Neuronal stem cell (in vitro differentiated cells): ENCODE results near the gene MAFB.

Experiments
- DNase-seq: peaks from one replicate; pipeline ENCODE4 v3.0.0-alpha.2; 2013; ENCODE audit warnings: low spot score
- H2AFZ ChIP-seq: one replicate; pipeline ENCODE4 v1.6.1; 2013; ENCODE audit warnings: mild to moderate bottlenecking, low read length, inconsistent platforms
- H2AK5ac ChIP-seq: 2 replicates; pipeline ENCODE4 v1.6.1; 2013; ENCODE audit warnings: low read depth, mild to moderate bottlenecking, inconsistent platforms, low read length, moderate library complexity, mixed read lengths
- H2BK120ac ChIP-seq: 2 replicates; pipeline ENCODE4 v1.6.1; 2013; ENCODE audit warnings: low read depth, mild to moderate bottlenecking, inconsistent platforms, low read length, moderate library complexity, mixed read lengths
- H2BK12ac ChIP-seq: one replicate; pipeline ENCODE4 v1.6.1; 2013; ENCODE audit warnings: low read length, inconsistent platforms
- H2BK15ac ChIP-seq: 2 replicates; pipeline ENCODE4 v1.6.1; 2013; ENCODE audit warnings: mild to moderate bottlenecking, low read length, inconsistent platforms, mixed read lengths
- H2BK5ac ChIP-seq: one replicate; pipeline ENCODE4 v1.6.1; 2013; ENCODE audit warnings: inconsistent platforms, mild to moderate bottlenecking, low read length, moderate library complexity
- H3K14ac ChIP-seq: one replicate; pipeline ENCODE4 v1.6.1; 2013; ENCODE audit warnings: low read length, inconsistent platforms
- H3K18ac ChIP-seq: 2 replicates; pipeline ENCODE4 v1.6.1; 2013; ENCODE audit warnings: low read length, inconsistent platforms
- H3K23ac ChIP-seq: 2 replicates; pipeline ENCODE4 v1.6.1; 2013; ENCODE audit warnings: low read depth, mild to moderate bottlenecking, mixed read lengths, low read length, inconsistent platforms; ENCODE audit not compliant: poor library complexity
- H3K27ac ChIP-seq: replicated peaks from 3 replicates; pipeline ENCODE4 v1.5.1; 2013; ENCODE audit warnings: low read length, inconsistent platforms
- H3K27me3 ChIP-seq, 3 experiments: 2 replicates each; pipeline ENCODE4 v1.6.1; 2013; ENCODE audit warnings: low read length in 3 of 3, mild to moderate bottlenecking in 2 of 3, inconsistent platforms in 1 of 3, low read depth in 1 of 3, mixed read lengths in 1 of 3, moderate library complexity in 1 of 3; ENCODE audit not compliant: control insufficient read depth in 3 of 3, insufficient read depth in 3 of 3
- H3K36me3 ChIP-seq, 2 donors: replicated peaks in 1 of 2; 2 replicates each; pipeline ENCODE4 v1.6.1; 2013; ENCODE audit warnings: low read length in 2 of 2; ENCODE audit not compliant: control insufficient read depth in 2 of 2, insufficient read depth in 2 of 2
- H3K4ac ChIP-seq: 2 replicates; pipeline ENCODE4 v1.6.1; 2013; ENCODE audit warnings: inconsistent platforms, mild to moderate bottlenecking, low read length, moderate library complexity
- H3K4me1 ChIP-seq, 2 donors: 1 replicate in 1 of 2; 2 replicates in 1 of 2; pipeline ENCODE4 v1.6.1; 2013; ENCODE audit warnings: low read length in 2 of 2, low read depth in 1 of 2; ENCODE audit not compliant: control insufficient read depth in 2 of 2, insufficient read depth in 1 of 2
- H3K4me2 ChIP-seq: one replicate; pipeline ENCODE4 v1.6.1; 2013; ENCODE audit warnings: mild to moderate bottlenecking, low read length, inconsistent platforms; ENCODE audit not compliant: insufficient read depth, poor library complexity, severe bottlenecking
- H3K4me3 ChIP-seq, 2 donors: 2 replicates each; pipeline ENCODE4 v1.5.1; 2013; ENCODE audit warnings: low read length in 2 of 2, mild to moderate bottlenecking in 2 of 2, inconsistent platforms in 1 of 2, moderate library complexity in 1 of 2
- H3K79me1 ChIP-seq: one replicate; pipeline ENCODE4 v1.6.1; 2013; ENCODE audit warnings: low read depth, mild to moderate bottlenecking, inconsistent platforms, low read length, moderate library complexity
- H3K9ac ChIP-seq: one replicate; pipeline ENCODE4 v1.6.1; 2013; ENCODE audit warnings: mild to moderate bottlenecking, low read depth, low read length, inconsistent platforms; ENCODE audit not compliant: poor library complexity
- H3K9me3 ChIP-seq, 2 donors: replicated peaks in 1 of 2; 2 replicates each; pipeline versions ENCODE3 to v1.6.1; 2013; ENCODE audit warnings: low read length in 2 of 2, mild to moderate bottlenecking in 2 of 2, inconsistent platforms in 1 of 2, low read depth in 1 of 2, mixed read lengths in 1 of 2, moderate library complexity in 1 of 2; ENCODE audit not compliant: control insufficient read depth in 2 of 2, insufficient read depth in 1 of 2
- H4K8ac ChIP-seq: one replicate; pipeline ENCODE4 v1.6.1; 2013; ENCODE audit warnings: low read depth, mild to moderate bottlenecking, inconsistent platforms, low read length, moderate library complexity
- H4K91ac ChIP-seq: one replicate; pipeline ENCODE4 v1.6.1; 2013; ENCODE audit warnings: low read length, low read depth, mild to moderate bottlenecking, inconsistent platforms; ENCODE audit not compliant: poor library complexity
- WGBS, 2 donors: extraction: QIAGEN DNeasy Blood & Tissue Kit; methylation state at CpG; one replicate each; pipeline ENCODE4 v1.1.7; 2013; ENCODE audit warnings: missing lambda C conversion rate in 2 of 2, mixed read lengths in 1 of 2; ENCODE audit not compliant: insufficient read length in 2 of 2, insufficient replicate concordance in 1 of 2; ENCODE audit errors: extremely low coverage in 2 of 2; 5-methylcytosine and 5-hydroxymethylcytosine counted together

The MAFB gene

DNA sequence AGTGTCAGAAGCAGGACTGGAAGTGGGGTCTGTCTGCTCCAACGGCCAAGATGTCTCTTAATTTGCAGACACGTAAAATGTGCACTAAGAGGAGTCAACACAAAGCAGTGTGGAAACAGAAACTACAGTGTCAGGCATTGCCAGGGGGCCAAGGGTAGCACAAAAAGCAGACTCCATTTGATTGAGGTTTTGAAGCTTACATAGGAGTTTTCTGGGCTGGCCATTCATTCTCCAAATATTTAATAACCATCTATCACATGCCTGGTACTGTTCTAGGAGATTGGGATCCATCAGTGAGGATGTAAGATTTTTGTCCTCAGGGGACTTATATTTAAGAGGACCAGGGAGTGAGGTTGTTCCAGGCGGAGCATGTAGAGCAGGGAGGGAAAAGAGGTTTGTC lies 29.5 kb downstream of the MAFB start:
- no peak overlapping the region for H2BK5ac ChIP-seq
- WGBS, 2 donors = no CpG with 5 or more reads among the region's 3 CpGs
- no peak overlapping the region for H3K4me2 ChIP-seq
- no peak overlapping the region for H3K4me3 ChIP-seq
- no peak overlapping the region for H3K9ac ChIP-seq
- no peak overlapping the region for H2BK12ac ChIP-seq
- H4K8ac ChIP-seq = no peak overlapping the region
- no peak overlapping the region for H2AK5ac ChIP-seq
- H3K36me3 ChIP-seq = no peaks in the 10 kb centered on the region
- no peaks in the 10 kb centered on the region for H3K27me3 ChIP-seq
- DNase-seq = no peak
- H3K4ac ChIP-seq = no peak overlapping the region
- H3K4me1 ChIP-seq = no peaks in the 10 kb centered on the region
- H4K91ac ChIP-seq = no peak overlapping the region
- H3K18ac ChIP-seq = no peak overlapping the region
- no peak overlapping the region for H3K27ac ChIP-seq
- H2AFZ ChIP-seq = no peak overlapping the region
- H2BK15ac ChIP-seq = no peak overlapping the region
- no peaks in the 10 kb centered on the region for H3K9me3 ChIP-seq
- H3K14ac ChIP-seq = no peak overlapping the region
- H2BK120ac ChIP-seq = no peak overlapping the region
- H3K23ac ChIP-seq = no peak overlapping the region
- no peaks in the 10 kb centered on the region for H3K79me1 ChIP-seq

DNA sequence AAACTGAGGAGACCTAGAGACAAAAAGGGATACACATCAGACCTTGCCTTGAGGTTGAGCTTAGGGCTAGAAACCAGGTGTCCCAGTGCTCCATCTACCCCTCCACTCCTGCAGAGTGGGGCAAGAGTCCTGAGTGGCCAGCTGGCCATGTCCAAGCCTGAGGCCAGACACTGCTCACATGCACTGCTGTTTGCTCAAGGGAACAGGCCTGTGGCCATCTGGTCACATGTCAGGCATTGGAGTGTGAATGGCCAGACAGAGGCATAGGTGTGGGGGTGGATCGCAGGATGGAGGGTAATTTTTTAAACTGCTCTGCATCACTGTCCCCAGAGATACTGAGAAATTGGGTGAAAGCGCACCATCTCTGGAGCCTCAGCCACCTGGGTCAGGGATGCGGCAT lies 30.5 kb downstream of the MAFB start:
- Histone ChIP-seq H3K27me3 (no peaks in the 10 kb centered on the region), H2BK5ac (no peak overlapping the region), H3K18ac (no peak overlapping the region), H4K91ac (no peak overlapping the region), H3K4me2 (no peak overlapping the region), H2BK15ac (no peak overlapping the region), H3K4ac (no peak overlapping the region), H2AFZ (no peak overlapping the region), H4K8ac (no peak overlapping the region), H3K23ac (no peak overlapping the region), H3K4me3 (no peak overlapping the region), H2BK12ac (no peak overlapping the region), H2AK5ac (no peak overlapping the region), H3K9me3 (no peaks in the 10 kb centered on the region), H3K27ac (no peak overlapping the region), H3K14ac (no peak overlapping the region), H3K79me1 (no peaks in the 10 kb centered on the region), H3K36me3 (no peaks in the 10 kb centered on the region), H3K9ac (no peak overlapping the region), H3K4me1 (no peaks in the 10 kb centered on the region), H2BK120ac (no peak overlapping the region)
- WGBS, 2 donors = no CpG with 5 or more reads among the region's 3 CpGs
- DNase-seq = no peak

DNA sequence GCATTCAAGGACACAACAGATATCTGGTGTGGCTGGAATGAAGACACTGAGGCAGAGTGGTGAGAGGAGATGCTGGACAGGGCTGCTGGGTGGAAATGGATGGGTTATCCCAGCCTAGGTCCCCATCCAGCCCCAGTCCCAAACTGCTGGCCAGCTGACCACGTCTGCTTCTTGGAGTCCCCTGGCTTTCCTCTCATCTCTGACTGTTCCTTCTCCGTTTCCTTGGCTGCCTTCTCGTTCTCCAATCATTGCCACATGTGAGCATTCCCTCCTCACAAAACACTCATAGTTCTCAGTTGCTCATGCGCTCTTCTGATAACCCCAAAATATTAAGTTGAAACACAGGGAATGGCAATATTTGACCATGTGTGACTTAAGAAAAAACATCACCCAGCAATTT lies 31.5 kb downstream of the MAFB start:
- Histone ChIP-seq H2BK5ac (no peak overlapping the region), H4K8ac (no peak overlapping the region), H2BK15ac (no peak overlapping the region), H3K9me3 (no peaks in the 10 kb centered on the region), H2AFZ (no peak overlapping the region), H3K23ac (no peak overlapping the region), H2AK5ac (no peak overlapping the region), H3K4me3 (no peak overlapping the region), H3K4ac (no peak overlapping the region), H2BK120ac (no peak overlapping the region), H3K4me2 (no peak overlapping the region), H3K27me3 (no peaks in the 10 kb centered on the region), H3K18ac (no peak overlapping the region), H4K91ac (no peak overlapping the region), H3K4me1 (peaks cover 0 to 3% of the 10 kb centered on the region in 2 donors), H3K79me1 (no peaks in the 10 kb centered on the region), H3K9ac (no peak overlapping the region), H3K36me3 (no peaks in the 10 kb centered on the region), H3K14ac (no peak overlapping the region), H2BK12ac (no peak overlapping the region), H3K27ac (no peak overlapping the region)
- no peak for DNase-seq
- no CpG with 5 or more reads among the region's 4 CpGs for WGBS, 2 donors

DNA sequence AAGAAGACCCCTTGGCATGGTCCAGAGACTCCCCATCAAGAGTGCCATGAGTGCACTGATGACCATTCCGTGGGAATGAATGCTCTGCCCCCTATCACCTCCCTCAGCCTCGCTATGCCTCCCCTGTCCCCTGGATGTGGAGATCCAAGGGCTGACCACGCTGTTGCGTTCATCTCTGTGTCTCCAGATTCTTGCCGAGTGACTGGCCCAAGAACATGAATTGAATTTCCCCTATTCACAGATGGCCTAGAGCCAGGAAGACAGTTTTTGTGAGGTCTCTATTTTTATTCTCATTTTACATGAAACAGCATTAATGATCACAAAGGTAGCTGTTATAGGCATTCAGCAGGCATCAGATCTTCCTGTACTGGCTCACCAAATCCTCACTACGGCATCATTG lies 33.6 kb downstream of the MAFB start:
- no peak overlapping the region for H3K23ac ChIP-seq
- no peak overlapping the region for H2BK5ac ChIP-seq
- H2BK120ac ChIP-seq = no peak overlapping the region
- H3K9me3 ChIP-seq = no peaks in the 10 kb centered on the region
- H2AFZ ChIP-seq = no peak overlapping the region
- no peak overlapping the region for H4K91ac ChIP-seq
- no peaks in the 10 kb centered on the region for H3K27me3 ChIP-seq
- no peak overlapping the region for H3K9ac ChIP-seq
- H3K4me2 ChIP-seq = no peak overlapping the region
- H3K4ac ChIP-seq = no peak overlapping the region
- H3K18ac ChIP-seq = no peak overlapping the region
- H3K4me3 ChIP-seq = no peak overlapping the region
- no peak for DNase-seq
- no peak overlapping the region for H2AK5ac ChIP-seq
- H3K27ac ChIP-seq = no peak overlapping the region
- H3K4me1 ChIP-seq = peaks cover 0 to 4% of the 10 kb centered on the region in 2 donors
- H3K79me1 ChIP-seq = no peaks in the 10 kb centered on the region
- H3K14ac ChIP-seq = no peak overlapping the region
- no CpG with 5 or more reads among the region's 6 CpGs for WGBS, 2 donors
- H4K8ac ChIP-seq = no peak overlapping the region
- H3K36me3 ChIP-seq = no peaks in the 10 kb centered on the region
- H2BK15ac ChIP-seq = no peak overlapping the region
- H2BK12ac ChIP-seq = no peak overlapping the region
